GM15510 (cell line): ENCODE measurements around the gene ANKFN1.

Experiments
- POLR2A ChIP-seq: IDR thresholded peaks from 3 replicates; pipeline ENCODE4 v1.6.1; 2011; ENCODE audit warnings: borderline replicate concordance; ENCODE audit not compliant: insufficient read length; ENCODE audit errors: extremely low read depth

Gene ANKFN1

DNA sequence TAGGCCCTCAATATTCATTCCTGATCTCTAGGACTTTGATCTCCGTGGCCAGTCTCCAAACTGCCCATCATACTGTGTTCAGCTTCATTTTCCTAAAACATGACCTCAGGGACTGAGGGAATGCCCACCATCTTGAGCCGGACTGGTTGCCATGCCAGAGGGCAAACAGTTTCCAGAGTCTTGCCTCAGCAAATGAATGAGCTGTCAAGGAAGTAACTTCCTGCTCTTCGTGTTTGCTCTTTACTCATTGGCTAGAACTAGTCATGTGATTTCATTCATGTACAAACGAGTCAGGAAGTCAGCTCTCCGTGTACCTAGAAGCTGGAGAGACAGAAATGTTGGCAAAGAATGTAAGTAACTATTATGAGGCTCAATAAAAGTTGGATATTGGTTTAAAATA, 50.2 kb downstream of the ANKFN1 start:
- TF ChIP-seq POLR2A: no peak

DNA sequence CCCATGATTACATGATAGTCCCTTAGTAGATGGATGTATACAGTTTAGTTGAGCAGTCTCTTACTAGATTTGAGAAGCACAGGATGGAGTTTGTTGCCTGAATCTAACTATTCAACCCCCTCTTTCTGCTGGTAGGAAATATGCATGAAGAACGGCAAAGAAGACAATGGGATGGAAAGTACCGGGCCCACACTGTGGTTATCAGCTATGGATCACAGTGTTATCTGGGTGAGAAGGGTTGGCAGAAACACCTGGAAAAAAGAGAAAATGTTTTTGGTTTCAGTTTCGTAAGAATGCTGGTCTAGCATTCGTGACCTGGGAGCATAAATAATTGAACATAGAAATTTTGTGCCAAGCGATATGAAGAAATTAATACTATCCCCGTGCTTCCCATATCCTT, 53.1 kb downstream of the ANKFN1 start:
- TF ChIP-seq POLR2A: no peak

DNA sequence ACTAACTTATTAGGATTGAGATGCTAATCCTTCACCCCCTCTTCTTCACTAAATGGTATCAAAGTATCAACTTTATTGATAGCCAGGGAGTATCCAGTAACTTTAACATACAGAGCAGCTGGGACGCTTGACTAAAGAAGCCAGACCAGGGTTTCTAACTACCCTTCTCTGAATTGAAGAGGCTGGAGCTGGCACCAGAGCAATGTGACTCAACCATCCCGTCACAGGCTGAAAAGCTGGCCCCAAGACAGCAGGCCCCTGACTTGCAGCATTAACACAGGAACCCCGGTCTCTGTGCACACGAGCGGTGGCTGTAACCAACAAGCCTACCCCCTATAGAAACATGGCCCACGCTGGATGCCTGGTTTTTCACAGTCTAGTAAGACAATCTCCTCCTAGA, 59.8 kb downstream of the ANKFN1 start:
- no peak for TF ChIP-seq POLR2A

DNA sequence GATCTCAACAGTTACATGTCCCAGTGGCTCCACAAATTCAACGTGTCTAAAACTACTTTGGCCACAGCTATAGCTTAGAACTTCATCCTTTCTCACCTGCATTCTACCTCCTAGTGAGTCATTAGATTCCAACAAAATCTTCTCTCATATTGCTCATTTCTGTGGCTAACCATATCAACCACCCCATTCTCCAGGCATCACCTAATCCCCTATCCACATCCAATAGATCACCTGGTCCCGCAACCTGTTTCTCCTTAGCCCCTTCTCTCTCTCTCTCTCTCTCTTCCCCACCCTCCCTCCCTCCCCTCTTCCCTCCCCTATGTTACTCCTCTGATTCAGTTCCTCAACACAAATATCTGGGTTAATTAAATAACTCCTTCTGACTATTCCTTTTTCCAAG, 64.6 kb downstream of the ANKFN1 start:
- no peak for TF ChIP-seq POLR2A

DNA sequence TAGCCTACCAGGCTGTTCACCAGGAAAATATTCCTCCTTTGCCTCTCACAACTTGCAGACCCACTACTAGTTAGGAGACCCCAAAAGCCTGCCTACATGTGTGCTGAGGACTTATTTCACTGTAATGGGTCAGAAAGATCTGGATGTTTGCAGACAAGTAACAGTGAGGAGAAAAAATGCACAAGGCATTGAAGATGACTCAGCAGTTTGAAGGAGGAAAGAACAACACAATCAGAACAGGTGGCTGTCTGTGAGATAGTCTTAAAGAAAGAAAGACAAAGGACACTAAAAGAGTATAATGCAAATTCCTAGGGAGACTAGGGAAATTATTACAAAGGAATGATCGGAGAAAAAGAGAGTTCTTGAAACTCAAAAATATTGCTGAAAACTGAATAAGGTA, 69.0 kb downstream of the ANKFN1 start:
- TF ChIP-seq POLR2A: no peak

DNA sequence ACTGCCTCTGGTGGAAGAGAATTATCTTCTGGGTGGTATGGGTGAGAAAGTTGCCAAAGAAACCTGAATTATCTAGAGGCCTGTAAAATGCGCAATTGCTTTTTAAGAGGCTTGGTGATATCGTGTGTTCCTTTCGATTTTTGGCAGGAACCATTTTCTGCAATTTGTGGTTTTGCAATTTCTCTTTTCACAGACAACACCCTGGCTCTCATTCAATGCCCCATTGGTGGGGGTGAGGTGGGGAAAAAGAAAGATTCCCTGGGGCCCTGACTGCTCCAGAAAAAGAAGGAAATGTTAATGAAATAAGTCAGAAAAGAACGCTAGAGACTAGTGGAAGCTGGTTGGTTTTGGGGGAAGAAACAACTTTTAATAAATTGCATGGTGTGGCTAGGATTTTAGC, 77.4 kb downstream of the ANKFN1 start:
- TF ChIP-seq POLR2A: no peak

DNA sequence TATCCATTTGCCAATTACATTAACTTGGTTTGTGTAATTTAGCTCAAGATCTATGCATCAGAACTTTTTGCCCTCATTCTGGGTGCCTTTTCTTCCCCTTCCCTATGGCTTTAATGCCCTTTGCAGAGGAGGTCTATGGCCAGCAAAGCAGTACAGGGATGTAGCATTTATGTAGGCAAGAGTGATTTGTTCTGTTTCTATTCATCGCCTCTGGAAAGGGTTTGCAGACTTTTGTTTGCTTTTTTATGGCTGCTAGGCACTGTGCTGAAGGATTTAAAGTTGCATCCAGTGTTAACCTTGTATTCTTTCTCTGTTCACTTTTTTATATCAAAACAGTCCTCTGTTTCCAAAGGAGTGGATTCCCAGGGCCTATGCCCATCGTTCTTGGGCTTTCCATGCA, 78.0 kb downstream of the ANKFN1 start:
- TF ChIP-seq POLR2A: no peak

DNA sequence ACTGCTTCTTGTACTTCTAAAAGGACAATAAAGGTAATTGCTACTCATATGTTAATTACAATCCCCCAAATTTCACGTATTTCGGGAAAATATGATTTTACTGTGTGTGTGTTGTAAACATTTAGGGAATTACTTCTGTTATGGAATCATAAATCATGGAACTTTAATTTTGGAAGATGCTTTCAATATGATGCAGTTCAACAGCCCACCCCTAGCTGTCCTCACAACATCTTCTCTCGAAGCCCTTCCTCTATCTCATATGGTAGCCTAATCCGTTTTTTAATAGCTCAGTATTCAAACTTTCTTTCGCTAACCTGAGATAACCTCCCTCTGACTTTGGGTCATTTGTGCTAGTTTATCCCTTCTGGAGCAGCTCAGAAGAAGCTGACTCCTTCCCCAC, 78.4 kb downstream of the ANKFN1 start:
- TF ChIP-seq POLR2A: no peak

DNA sequence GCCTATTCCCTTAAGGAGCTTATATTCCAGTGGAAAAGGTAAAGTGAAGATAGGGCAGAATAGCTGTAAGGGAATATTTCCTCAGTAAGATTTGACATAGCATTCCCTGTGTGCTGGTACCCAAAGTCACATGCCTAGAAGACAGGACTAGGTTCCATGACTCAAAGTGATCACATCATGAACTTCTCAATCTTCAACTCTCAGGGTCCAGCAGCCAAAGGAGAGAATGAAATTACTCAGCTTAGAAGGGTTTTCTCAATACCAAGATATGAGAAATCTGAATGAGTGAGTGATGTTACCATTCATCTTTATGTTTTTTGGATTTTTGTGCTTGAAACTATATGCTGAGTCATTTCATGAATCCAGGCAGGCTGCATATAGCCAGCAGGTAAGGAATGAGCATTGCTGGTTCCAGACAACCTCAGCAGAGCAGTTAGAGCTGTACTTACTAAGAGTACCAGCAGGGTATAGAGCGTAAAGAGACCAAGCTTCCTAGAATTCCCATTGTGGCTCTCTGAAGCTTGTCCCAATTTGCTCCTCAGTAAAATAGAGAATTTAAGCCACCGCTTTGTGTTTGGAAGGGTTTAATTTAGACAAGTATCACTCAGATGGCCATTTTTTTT, 91.1 kb downstream of the ANKFN1 start:
- no peak for TF ChIP-seq POLR2A

DNA sequence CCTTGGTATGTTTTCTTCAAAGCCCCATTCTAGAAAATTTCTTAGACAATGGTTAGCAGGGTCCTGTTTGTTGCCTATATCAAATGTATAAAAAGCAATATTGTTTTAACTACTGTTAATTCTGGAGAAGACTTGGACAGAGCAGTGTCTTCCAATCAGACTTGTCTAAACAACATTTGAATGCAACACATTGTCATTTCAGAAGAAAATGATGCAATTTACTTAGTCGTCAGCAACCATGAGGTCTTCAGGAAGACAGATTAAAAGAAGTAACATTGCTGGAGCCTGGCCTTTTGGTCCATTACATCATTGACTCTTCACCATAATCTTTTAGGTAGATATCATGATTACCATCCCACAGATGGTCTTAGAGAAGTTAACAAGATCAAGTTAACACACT, 94.5 kb downstream of the ANKFN1 start:
- TF ChIP-seq POLR2A: no peak

DNA sequence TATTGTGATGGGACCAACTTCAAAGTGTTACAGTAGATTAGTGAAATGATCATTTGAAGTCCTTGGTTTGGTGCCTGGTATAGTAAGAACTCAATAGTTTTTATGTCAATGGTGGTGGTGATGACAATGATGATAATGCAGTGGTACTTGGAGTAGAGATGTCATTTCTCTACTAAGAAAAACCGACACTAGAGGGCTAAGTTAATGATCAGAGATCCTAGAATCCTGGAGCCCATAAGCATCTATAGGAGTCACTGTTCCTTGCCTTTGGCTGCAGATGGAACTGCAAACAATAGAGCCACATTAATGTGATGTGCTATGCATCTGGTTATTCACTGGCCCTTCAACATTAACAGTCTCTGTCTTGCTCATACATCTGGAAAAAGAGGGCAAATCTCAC, 103.8 kb downstream of the ANKFN1 start:
- TF ChIP-seq POLR2A: no peak

DNA sequence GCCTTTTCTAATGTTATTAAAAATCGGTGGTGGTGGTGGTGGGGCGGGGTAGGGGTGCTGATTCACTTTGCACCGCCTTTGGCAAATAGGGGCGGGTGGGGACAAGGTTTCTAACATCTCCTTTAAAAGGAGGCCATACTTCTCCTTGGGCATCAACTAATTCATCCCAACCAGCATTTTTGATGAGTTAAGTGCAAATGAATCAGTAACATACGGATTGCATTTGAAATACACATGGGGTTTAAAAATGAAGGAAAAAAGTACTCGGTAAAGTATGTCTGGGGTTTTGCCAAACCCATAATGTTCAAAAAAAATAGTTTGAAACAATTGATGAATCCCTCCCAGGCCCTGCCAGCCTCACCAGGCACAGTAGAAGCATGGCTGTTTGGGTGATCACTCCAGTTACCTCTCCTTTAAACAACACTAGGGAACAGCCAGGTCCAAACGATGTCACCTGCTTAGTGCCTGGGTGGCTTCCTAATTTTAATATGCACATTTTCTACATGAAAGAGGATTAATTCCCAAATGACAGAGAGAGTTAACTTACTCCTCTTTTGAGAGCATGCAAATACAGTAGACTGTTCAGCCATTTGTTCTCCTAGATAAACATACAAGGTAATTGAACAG, 107.2 kb downstream of the ANKFN1 start:
- TF ChIP-seq POLR2A: no peak

DNA sequence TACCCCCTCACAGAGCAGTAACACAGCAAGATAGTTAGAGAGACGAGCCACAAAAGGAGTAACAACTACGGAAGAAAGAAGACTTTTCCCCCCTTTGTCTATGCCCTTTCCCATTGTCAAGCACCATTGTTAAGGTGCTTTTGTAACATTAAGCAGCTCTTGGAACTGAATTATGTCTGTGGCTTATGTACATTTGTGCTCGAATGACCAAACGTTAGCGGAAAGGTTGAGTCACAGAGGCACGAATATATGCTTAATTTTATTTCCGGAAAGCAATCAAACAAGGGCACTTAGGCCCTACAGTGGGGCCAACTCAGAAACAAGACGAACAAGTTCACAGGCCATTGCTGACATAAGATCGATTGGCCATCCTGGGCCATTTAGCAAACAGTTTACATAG, 109.5 kb downstream of the ANKFN1 start:
- TF ChIP-seq POLR2A: no peak

DNA sequence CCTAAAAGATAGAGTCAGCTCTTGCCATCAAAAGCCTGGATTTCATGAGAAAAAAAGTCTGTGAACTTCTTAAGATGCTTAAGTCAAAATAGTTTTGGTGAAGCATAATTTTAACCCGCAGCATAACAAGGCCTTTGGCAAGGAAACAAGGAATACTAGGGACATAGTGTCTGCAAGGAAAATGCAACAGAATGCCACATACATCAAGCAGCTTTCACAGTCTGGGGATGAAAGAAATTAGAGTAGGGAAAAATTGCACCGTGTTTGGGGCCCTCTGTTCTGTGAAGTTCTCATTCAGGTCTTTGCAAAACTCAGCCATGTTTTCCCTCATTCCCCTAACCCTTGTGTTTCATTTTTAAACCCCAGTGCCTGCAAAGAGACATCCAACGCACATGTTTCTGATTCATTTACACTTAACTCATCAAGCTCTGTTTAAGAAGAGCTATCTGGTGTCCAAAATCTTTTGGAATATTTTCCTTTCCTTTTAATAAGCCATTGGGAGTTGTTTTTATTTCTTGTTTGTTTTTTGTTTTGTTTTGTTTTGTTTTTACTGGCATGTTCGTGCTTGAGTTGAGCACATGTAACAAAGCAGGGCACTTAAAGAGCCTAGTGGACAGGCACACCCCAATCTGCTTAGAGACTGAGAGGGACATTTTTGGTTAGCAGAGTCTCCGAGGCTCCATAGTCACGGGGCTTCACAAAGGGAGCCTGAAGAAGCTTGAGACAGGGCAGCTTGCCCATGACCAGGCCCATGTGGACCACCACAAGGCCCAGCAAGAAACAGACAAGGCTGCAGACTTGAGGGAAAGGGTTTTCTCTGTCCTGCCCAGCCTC, 116.5 kb downstream of the ANKFN1 start:
- TF ChIP-seq POLR2A: no peak

DNA sequence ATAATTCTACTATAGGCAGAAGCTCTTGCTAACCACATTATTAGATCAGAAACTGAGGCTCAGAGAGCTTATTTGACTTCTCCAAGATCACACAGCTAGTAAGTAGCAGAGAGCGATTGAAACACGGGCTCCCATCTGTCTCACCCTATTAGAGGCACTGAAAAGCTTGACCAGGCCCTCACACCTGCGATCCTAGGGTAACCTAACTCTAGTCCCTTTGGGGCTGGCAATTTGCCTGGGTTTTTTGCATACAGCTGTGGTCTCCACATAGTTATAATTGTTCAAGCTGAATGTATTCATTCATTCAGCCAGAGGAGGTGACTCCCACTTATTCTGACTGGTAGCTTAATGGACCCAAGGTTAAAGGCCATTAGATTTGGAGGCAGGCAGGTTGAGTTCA, 121.2 kb downstream of the ANKFN1 start:
- TF ChIP-seq POLR2A: no peak

DNA sequence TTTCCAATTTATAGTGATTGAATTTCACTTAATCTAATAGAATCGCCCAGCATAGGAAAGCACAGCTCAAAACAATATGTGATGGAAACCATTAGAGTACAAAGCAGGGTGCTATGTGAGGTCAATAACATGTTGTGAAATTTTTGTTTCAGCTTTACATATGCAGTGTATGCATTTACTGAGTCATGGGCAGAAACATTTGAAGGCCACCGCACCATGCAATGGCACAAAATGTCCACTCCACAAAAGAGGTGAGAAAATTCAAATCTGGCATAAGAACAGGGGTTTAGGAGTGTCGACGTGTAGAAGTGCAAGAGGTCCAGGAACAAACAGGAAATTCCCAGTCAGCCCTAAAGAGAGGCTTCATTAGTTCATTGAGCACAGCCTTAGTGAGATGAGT, 131.2 kb downstream of the ANKFN1 start:
- TF ChIP-seq POLR2A: no peak

DNA sequence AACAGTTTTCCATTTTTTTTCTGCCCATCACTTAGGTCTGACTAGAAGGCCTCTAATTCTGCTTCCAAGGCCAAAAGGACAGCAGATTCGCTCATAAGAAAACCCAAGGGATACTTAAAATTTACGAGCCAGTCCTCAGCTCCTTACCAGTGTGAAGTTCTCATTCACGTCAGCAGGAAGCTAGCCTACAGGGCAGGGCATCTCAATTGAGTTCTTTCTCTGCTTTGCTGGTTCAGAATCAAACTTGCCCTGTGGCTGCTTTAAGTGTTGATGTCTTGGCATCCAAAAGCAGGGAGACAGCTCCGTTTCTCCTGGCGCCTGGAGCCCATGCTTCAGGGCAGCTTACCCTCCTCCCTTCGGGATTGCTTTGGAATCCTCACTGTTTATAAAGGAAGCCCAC, 136.0 kb downstream of the ANKFN1 start:
- no peak for TF ChIP-seq POLR2A
